H9 (cell line): Measurements from ENCODE around the gene CDC26. TPM values are rescaled to one million over a fixed set of nuclear protein-coding genes. Genes with fewer than 3 reads are reported as not detected.

Experiments
- DNase-seq: peaks from one replicate; pipeline ENCODE4 v3.0.0-alpha.2; 2017
- H2AFZ ChIP-seq: one replicate; pipeline ENCODE4 v1.6.1; 2013; ENCODE audit warnings: mild to moderate bottlenecking, low read length, control low read depth, moderate library complexity
- H2AK5ac ChIP-seq: 2 replicates; pipeline ENCODE4 v1.6.1; 2013; ENCODE audit warnings: low read length, control low read depth, mixed read lengths; ENCODE audit not compliant: insufficient read length
- H2BK120ac ChIP-seq: one replicate; pipeline ENCODE4 v1.6.1; 2013; ENCODE audit warnings: low read depth, mild to moderate bottlenecking, low read length, control low read depth, inconsistent platforms; ENCODE audit not compliant: poor library complexity, severe bottlenecking
- H2BK12ac ChIP-seq: 2 replicates; pipeline ENCODE4 v1.6.1; 2013; ENCODE audit warnings: low read length, control low read depth, mixed read lengths, low read depth; ENCODE audit not compliant: insufficient read length
- H2BK15ac ChIP-seq: 2 replicates; pipeline ENCODE4 v1.6.1; 2013; ENCODE audit warnings: low read depth, low read length, control low read depth
- H2BK20ac ChIP-seq: one replicate; pipeline ENCODE4 v1.6.1; 2013; ENCODE audit warnings: low read depth, mild to moderate bottlenecking, low read length, control low read depth, inconsistent platforms; ENCODE audit not compliant: poor library complexity, severe bottlenecking
- H2BK5ac ChIP-seq: 2 replicates; pipeline ENCODE4 v1.6.1; 2013; ENCODE audit warnings: low read length, control low read depth, mixed read lengths; ENCODE audit not compliant: insufficient read length
- H3K14ac ChIP-seq: 2 replicates; pipeline ENCODE4 v1.6.1; 2013; ENCODE audit warnings: low read length, control low read depth; ENCODE audit not compliant: insufficient read depth
- H3K18ac ChIP-seq: 2 replicates; pipeline ENCODE4 v1.6.1; 2013; ENCODE audit warnings: low read depth, mild to moderate bottlenecking, mixed read lengths, low read length, control low read depth; ENCODE audit not compliant: insufficient read length
- H3K23ac ChIP-seq: 2 replicates; pipeline ENCODE4 v1.6.1; 2013; ENCODE audit warnings: low read length, control low read depth, mixed read lengths, low read depth; ENCODE audit not compliant: insufficient read length
- H3K23me2 ChIP-seq: 2 replicates; pipeline ENCODE4 v1.6.1; 2013; ENCODE audit warnings: low read depth, mild to moderate bottlenecking, mixed read lengths, low read length, control low read depth; ENCODE audit not compliant: insufficient read length, poor library complexity, severe bottlenecking
- H3K27ac ChIP-seq: 2 replicates; pipeline ENCODE4 v1.5.1; 2013; ENCODE audit warnings: low read length, control low read depth, mixed read lengths, low read depth; ENCODE audit not compliant: insufficient read length
- H3K27me3 ChIP-seq: 2 replicates; pipeline ENCODE4 v1.6.1; 2013; ENCODE audit warnings: low read length, control low read depth, inconsistent platforms; ENCODE audit not compliant: insufficient read depth
- H3K4ac ChIP-seq: 2 replicates; pipeline ENCODE4 v1.6.1; 2013; ENCODE audit warnings: low read depth, mild to moderate bottlenecking, control low read depth, inconsistent platforms, low read length, moderate library complexity
- H3K4me1 ChIP-seq: 2 replicates; pipeline ENCODE4 v1.6.1; 2013; ENCODE audit warnings: low read length, control low read depth, inconsistent platforms; ENCODE audit not compliant: insufficient read depth
- H3K4me2 ChIP-seq: 2 replicates; pipeline ENCODE4 v1.6.1; 2013; ENCODE audit warnings: low read length, control low read depth, mixed read lengths; ENCODE audit not compliant: insufficient read length, insufficient read depth
- H3K56ac ChIP-seq: 2 replicates; pipeline ENCODE4 v1.6.1; 2013; ENCODE audit warnings: low read depth, mild to moderate bottlenecking, mixed read lengths, low read length, control low read depth; ENCODE audit not compliant: insufficient read length
- H3K79me1 ChIP-seq: 2 replicates; pipeline ENCODE4 v1.6.1; 2013; ENCODE audit warnings: low read depth, mild to moderate bottlenecking, moderate library complexity, low read length, control low read depth, inconsistent platforms; ENCODE audit not compliant: insufficient read depth, poor library complexity, severe bottlenecking
- H3K79me2 ChIP-seq: 2 replicates; pipeline ENCODE4 v1.6.1; 2013; ENCODE audit warnings: low read length, control low read depth, inconsistent platforms; ENCODE audit not compliant: insufficient read depth
- H3K9ac ChIP-seq: 2 replicates; pipeline ENCODE4 v1.6.1; 2013; ENCODE audit warnings: low read length, control low read depth, mixed read lengths; ENCODE audit not compliant: insufficient read length; ENCODE audit errors: extremely low read depth
- H3K9me3 ChIP-seq: one replicate; pipeline ENCODE4 v1.6.1; 2013; ENCODE audit warnings: low read depth, low read length, inconsistent platforms; ENCODE audit not compliant: control insufficient read depth
- H3T11ph ChIP-seq: one replicate; pipeline ENCODE4 v1.6.1; 2013; ENCODE audit warnings: mild to moderate bottlenecking, low read length, control low read depth, inconsistent platforms
- H4K20me1 ChIP-seq: one replicate; pipeline ENCODE4 v1.6.1; 2013; ENCODE audit not compliant: control insufficient read depth, insufficient read length, insufficient read depth
- H4K5ac ChIP-seq: 2 replicates; pipeline ENCODE4 v1.6.1; 2013; ENCODE audit warnings: low read depth, mild to moderate bottlenecking, mixed read lengths, low read length, control low read depth; ENCODE audit not compliant: insufficient read length
- H4K8ac ChIP-seq: replicated peaks from 2 replicates; pipeline ENCODE4 v1.6.1; 2013; ENCODE audit warnings: low read length, control low read depth, mixed read lengths, low read depth; ENCODE audit not compliant: insufficient read length
- H4K91ac ChIP-seq: 2 replicates; pipeline ENCODE4 v1.6.1; 2013; ENCODE audit warnings: low read depth, mild to moderate bottlenecking, moderate library complexity, mixed read lengths, low read length, control low read depth; ENCODE audit not compliant: insufficient read length
- H3K27ac Mint-ChIP-seq, 3 experiments: 2 replicates in 2 of 3; 3 replicates in 1 of 3; pipeline ENCODE4 v1.8.0; 2020 to 2021; ENCODE audit warnings: mixed read lengths in 3 of 3, mild to moderate bottlenecking in 1 of 3, moderate library complexity in 1 of 3
- H3K27me3 Mint-ChIP-seq: 2 replicates; pipeline ENCODE4 v1.8.0; 2021; ENCODE audit warnings: low read depth, mild to moderate bottlenecking, moderate library complexity, mixed read lengths
- H3K36me3 Mint-ChIP-seq, 3 experiments: 2 replicates in 2 of 3; 3 replicates in 1 of 3; pipeline ENCODE4 v1.8.0; 2020 to 2021; ENCODE audit warnings: low read depth in 3 of 3, mixed read lengths in 3 of 3; ENCODE audit not compliant: insufficient read depth in 1 of 3
- H3K4me1 Mint-ChIP-seq, 2 experiments: 2 replicates each; pipeline ENCODE4 v1.8.0; 2020; ENCODE audit warnings: mixed read lengths in 2 of 2
- H3K4me3 Mint-ChIP-seq, 2 experiments: 2 replicates in 1 of 2; 3 replicates in 1 of 2; pipeline ENCODE4 v1.8.0; 2020 to 2021; ENCODE audit warnings: mild to moderate bottlenecking in 2 of 2, mixed read lengths in 2 of 2, moderate library complexity in 1 of 2
- H3K9me3 Mint-ChIP-seq, 2 experiments: 2 replicates in 1 of 2; 3 replicates in 1 of 2; pipeline ENCODE4 v1.8.0; 2020; ENCODE audit warnings: mild to moderate bottlenecking in 2 of 2, mixed read lengths in 2 of 2, moderate library complexity in 1 of 2
- CTCF ChIP-seq: fragments of 200-600 bp; sonication (generic); conservative IDR thresholded peaks from 3 replicates; pipeline ENCODE4 v1.8.0; 2021; ENCODE audit warnings: antibody characterized with exemption, mild to moderate bottlenecking
- WGBS: extraction: QIAGEN DNeasy Blood & Tissue Kit; methylation state at CpG from one replicate; pipeline ENCODE4 v1.1.7; 2013; ENCODE audit warnings: missing lambda C conversion rate, low lambda C conversion rate, mixed read lengths; ENCODE audit not compliant: insufficient read length; ENCODE audit errors: extremely low coverage; 5-methylcytosine and 5-hydroxymethylcytosine counted together
- total RNA-seq: library from RNA; stranded (reverse); gene quantifications from 2 replicates; pipeline ENCODE4 v1.2.1, GENCODE V29; 2021

Gene CDC26
- total RNA-seq, 1 experiment from 2014 or later, result 38.6 TPM

- no peaks in the 10 kb centered on the region for H3K79me1 ChIP-seq
- Mint-ChIP-seq H3K4me1 (peaks cover 13 to 16% of the 10 kb centered on the region in 2 experiments), H3K27me3 (no peaks in the 10 kb centered on the region; the same call in none of the 2 replicates), H3K27ac (0 out of 7 replicates have a peak overlapping the region, but pooled peaks of 1 of the 3 experiments have one; percentile 59), H3K4me3 (no peak overlapping the region), H3K9me3 (no peaks in the 10 kb centered on the region), H3K36me3 (no peaks in the 10 kb centered on the region)
- H4K8ac ChIP-seq, result no peak overlapping the region
- H3T11ph ChIP-seq, result no peak overlapping the region
- H3K9ac ChIP-seq, result no peak overlapping the region
- no peak overlapping the region for H2BK5ac ChIP-seq
- no peak overlapping the region for H2BK20ac ChIP-seq
- H3K23ac ChIP-seq, result no peak overlapping the region
- H2AK5ac ChIP-seq, result no peak overlapping the region
- H2BK120ac ChIP-seq, result no peak overlapping the region
- H3K27ac ChIP-seq, result no peak overlapping the region
- H4K91ac ChIP-seq, result no peak overlapping the region
- no peak overlapping the region for H3K4me2 ChIP-seq
- H3K4me1 ChIP-seq, result no peaks in the 10 kb centered on the region
- DNase-seq, result peak; percentile 53
- H3K23me2 ChIP-seq, result no peaks in the 10 kb centered on the region
- no peaks in the 10 kb centered on the region for H4K20me1 ChIP-seq
- no peaks in the 10 kb centered on the region for H3K79me2 ChIP-seq
- WGBS, result no CpG with 5 or more reads among the region's 15 CpGs
- H3K4ac ChIP-seq, result no peak overlapping the region
- no peak overlapping the region for H2BK15ac ChIP-seq
- no peak overlapping the region for H3K18ac ChIP-seq
- H2BK12ac ChIP-seq, result no peak overlapping the region
- H3K9me3 ChIP-seq, result no peaks in the 10 kb centered on the region
- H3K14ac ChIP-seq, result no peak overlapping the region
- H2AFZ ChIP-seq, result no peak overlapping the region
- no peak for TF ChIP-seq CTCF
- H3K56ac ChIP-seq, result no peak overlapping the region
- H4K5ac ChIP-seq, result no peak overlapping the region
- H3K27me3 ChIP-seq, result no peaks in the 10 kb centered on the region
Measured at GRCh38 chr9:113298924-113299770, 23.8 kb upstream of the CDC26 start.
